HL-60 (cell line): ENCODE data around the gene TSPYL2.
A peak's percentile ranks its signal among the peaks of the same experiment; 100 is the strongest.

ENCODE experiments used
- DNase-seq, 2 experiments: peaks; one replicate each; pipeline ENCODE4 v3.0.0-alpha.2; 2010 to 2020; ENCODE audit warnings: low read depth in 1 of 2, low spot score in 1 of 2
- H3K27ac ChIP-seq: fragments of 250-450 bp; sonication (Bioruptor Pico); replicated peaks from 2 replicates; pipeline ENCODE4 v1.5.1; 2020; ENCODE audit warnings: mild to moderate bottlenecking, moderate library complexity
- H3K27me3 ChIP-seq: fragments of 250-450 bp; sonication (Bioruptor Pico); 2 replicates; pipeline ENCODE4 v1.5.1; 2021; ENCODE audit warnings: mild to moderate bottlenecking, moderate library complexity; ENCODE audit not compliant: insufficient read depth, poor library complexity, severe bottlenecking
- H3K4me3 ChIP-seq: replicated peaks from 2 replicates; pipeline ENCODE4 v1.5.1; 2011; ENCODE audit warnings: mild to moderate bottlenecking, control low read depth, low read length; ENCODE audit not compliant: insufficient read depth
- GABPA ChIP-seq: IDR thresholded peaks from 2 replicates; pipeline ENCODE4 v1.6.1; 2012; ENCODE audit warnings: low read depth
- POLR2AphosphoS5 ChIP-seq: IDR thresholded peaks from 2 replicates; pipeline ENCODE4 v1.6.1; 2012; ENCODE audit warnings: low read depth
- SPI1 ChIP-seq: IDR thresholded peaks from 2 replicates; pipeline ENCODE4 v1.6.1; 2012; ENCODE audit warnings: low read depth, mild to moderate bottlenecking, borderline replicate concordance
- TF ChIP-seq, protein P1 (sequence below): IDR thresholded peaks from one replicate; pipeline ENCODE4 v1.5.1; 2011; ENCODE audit warnings: low read length, control low read depth, inconsistent platforms; ENCODE audit not compliant: insufficient read depth
- TF ChIP-seq, protein P2 (sequence below): IDR thresholded peaks from 2 replicates; pipeline ENCODE4 v1.6.1; 2012; ENCODE audit warnings: low read depth; ENCODE audit not compliant: insufficient replicate concordance

The TSPYL2 gene

DNA sequence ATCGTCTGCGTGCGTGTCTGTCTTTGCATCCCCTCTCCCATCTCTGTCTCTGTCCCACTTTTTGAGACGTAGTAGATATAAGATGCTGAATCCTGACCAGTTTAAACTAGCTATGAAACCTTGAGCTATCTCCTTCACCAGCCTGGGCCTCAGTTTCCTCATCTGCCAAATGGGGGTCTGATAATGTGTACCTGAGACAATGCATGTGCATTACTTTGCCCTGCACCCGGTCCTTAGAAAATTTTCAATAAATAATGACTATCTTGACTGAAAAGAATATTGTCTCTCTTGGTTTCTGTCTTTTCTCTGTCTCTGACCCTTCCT, 12.4 kb downstream of the TSPYL2 start:
- DNase-seq: no peak
- TF ChIP-seq, protein P1, sequence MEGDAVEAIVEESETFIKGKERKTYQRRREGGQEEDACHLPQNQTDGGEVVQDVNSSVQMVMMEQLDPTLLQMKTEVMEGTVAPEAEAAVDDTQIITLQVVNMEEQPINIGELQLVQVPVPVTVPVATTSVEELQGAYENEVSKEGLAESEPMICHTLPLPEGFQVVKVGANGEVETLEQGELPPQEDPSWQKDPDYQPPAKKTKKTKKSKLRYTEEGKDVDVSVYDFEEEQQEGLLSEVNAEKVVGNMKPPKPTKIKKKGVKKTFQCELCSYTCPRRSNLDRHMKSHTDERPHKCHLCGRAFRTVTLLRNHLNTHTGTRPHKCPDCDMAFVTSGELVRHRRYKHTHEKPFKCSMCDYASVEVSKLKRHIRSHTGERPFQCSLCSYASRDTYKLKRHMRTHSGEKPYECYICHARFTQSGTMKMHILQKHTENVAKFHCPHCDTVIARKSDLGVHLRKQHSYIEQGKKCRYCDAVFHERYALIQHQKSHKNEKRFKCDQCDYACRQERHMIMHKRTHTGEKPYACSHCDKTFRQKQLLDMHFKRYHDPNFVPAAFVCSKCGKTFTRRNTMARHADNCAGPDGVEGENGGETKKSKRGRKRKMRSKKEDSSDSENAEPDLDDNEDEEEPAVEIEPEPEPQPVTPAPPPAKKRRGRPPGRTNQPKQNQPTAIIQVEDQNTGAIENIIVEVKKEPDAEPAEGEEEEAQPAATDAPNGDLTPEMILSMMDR: no peak
- TF ChIP-seq, protein P2, sequence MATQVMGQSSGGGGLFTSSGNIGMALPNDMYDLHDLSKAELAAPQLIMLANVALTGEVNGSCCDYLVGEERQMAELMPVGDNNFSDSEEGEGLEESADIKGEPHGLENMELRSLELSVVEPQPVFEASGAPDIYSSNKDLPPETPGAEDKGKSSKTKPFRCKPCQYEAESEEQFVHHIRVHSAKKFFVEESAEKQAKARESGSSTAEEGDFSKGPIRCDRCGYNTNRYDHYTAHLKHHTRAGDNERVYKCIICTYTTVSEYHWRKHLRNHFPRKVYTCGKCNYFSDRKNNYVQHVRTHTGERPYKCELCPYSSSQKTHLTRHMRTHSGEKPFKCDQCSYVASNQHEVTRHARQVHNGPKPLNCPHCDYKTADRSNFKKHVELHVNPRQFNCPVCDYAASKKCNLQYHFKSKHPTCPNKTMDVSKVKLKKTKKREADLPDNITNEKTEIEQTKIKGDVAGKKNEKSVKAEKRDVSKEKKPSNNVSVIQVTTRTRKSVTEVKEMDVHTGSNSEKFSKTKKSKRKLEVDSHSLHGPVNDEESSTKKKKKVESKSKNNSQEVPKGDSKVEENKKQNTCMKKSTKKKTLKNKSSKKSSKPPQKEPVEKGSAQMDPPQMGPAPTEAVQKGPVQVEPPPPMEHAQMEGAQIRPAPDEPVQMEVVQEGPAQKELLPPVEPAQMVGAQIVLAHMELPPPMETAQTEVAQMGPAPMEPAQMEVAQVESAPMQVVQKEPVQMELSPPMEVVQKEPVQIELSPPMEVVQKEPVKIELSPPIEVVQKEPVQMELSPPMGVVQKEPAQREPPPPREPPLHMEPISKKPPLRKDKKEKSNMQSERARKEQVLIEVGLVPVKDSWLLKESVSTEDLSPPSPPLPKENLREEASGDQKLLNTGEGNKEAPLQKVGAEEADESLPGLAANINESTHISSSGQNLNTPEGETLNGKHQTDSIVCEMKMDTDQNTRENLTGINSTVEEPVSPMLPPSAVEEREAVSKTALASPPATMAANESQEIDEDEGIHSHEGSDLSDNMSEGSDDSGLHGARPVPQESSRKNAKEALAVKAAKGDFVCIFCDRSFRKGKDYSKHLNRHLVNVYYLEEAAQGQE: no peak
- TF ChIP-seq SPI1: no peak
- TF ChIP-seq POLR2AphosphoS5: no peak
- no peak for TF ChIP-seq GABPA
- Histone ChIP-seq H3K4me3 (peak overlapping the region; percentile 71), H3K27ac (peak overlapping the region; percentile 81), H3K27me3 (no peaks in the 10 kb centered on the region)

DNA sequence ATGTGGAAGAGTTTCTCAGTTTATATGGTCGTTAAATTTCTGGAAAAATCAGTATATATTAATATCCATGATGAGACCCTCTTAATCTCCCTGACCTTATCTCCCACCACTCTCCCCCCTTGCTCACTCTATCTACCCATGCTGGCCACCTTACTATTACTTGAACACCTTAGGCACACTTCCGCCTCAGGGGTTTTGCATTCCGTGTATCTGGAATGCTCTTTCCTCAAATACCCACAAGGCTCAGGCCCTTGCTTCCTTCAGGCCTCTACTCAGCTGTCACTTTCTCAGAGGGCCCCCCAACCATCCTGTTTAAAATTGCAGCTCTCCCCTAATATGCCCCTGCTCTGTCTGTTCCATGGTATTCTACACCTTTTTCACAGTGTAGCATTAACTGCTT, 13.6 kb downstream of the TSPYL2 start:
- H3K27me3 ChIP-seq: no peaks in the 10 kb centered on the region
- H3K4me3 ChIP-seq: no peak overlapping the region
- H3K27ac ChIP-seq: no peak overlapping the region
- DNase-seq: no peak
- TF ChIP-seq SPI1 (no peak), GABPA (no peak), POLR2AphosphoS5 (no peak)
- TF ChIP-seq, protein P2: no peak
- TF ChIP-seq, protein P1: no peak

DNA sequence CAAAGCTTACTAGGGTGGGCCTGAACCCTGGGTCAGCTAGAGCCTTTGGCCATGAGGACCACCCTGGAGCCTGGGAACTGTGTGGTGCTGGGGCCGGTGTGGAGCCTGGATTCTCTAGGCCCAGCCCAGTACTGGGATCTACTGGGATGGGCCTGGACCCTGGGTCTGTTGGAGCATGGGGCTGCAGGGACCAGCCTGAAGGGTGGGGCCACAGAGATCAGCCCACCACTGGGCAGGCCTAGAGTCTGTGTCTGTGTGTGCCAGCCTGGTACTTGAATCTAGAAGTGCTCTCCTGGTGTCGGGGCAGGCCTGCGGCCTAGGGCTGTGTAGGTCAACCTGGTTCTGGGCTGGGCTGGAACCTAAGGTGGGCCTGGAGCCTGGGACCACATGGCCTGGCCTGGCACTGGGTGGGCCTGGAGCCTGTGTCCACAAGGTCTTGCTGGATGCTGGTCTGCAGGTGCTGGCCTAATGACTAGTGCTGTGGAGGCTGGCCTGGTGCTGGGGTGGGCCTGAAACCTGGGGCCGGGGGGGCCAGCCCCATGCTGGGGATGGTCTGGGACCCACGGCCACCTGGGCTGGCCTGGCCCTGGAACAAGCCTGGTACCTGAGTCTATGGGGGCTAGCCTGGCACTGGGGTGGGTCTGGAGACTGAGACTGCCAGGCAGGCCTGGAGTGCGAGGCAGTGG, 32.8 kb downstream of the TSPYL2 start:
- H3K4me3 ChIP-seq: no peak overlapping the region
- no peaks in the 10 kb centered on the region for H3K27me3 ChIP-seq
- no peak overlapping the region for H3K27ac ChIP-seq
- TF ChIP-seq GABPA (no peak), SPI1 (no peak), POLR2AphosphoS5 (no peak)
- TF ChIP-seq, protein P2: no peak
- TF ChIP-seq, protein P1: no peak
- no peak for DNase-seq
